SU-DHL-6 (cell line): ENCODE data around the gene CIZ1.

ENCODE experiments used
- CTCF ChIP-seq: fragments of 200-600 bp; sonication (generic); IDR thresholded peaks from one replicate; pipeline ENCODE4 v1.5.1; 2017; ENCODE audit warnings: antibody characterized with exemption, mild to moderate bottlenecking, low read length, moderate library complexity; ENCODE audit not compliant: insufficient read depth, poor library complexity, severe bottlenecking
- EZH2phosphoT487 ChIP-seq: fragments of 200-600 bp; sonication (generic), shearing (Covaris generic); conservative IDR thresholded peaks from 2 replicates; pipeline ENCODE4 v1.6.1; 2018; ENCODE audit warnings: mild to moderate bottlenecking, antibody characterized with exemption, low read length, moderate library complexity, mixed read lengths

- TF ChIP-seq CTCF (no peak), EZH2phosphoT487 (no peak)
These were observed 3.2 kb downstream of the CIZ1 start for GRCh38 chr9:128188209-128188608.
